PC-3 (cell line): ENCODE results near the gene CROCC2. TPM values are rescaled to one million over a fixed set of nuclear protein-coding genes. Genes with fewer than 3 reads are reported as not detected.

ENCODE experiments used
- ATAC-seq: fragments of 200-7000 bp; cut with Tn5 transposase; 2 replicates; pipeline ENCODE4 v1.9.1; 2020; ENCODE audit warnings: mild to moderate bottlenecking, moderate library complexity
- BruUV-seq: library from RNA; stranded (reverse); fragments of 400-500 nt; replicated peaks from 2 replicates; lab custom pipeline; 2021; lab: Mats Ljungman, UMichigan
- CTCF ChIA-PET: fragments of 300-600 bp; sonication (Branson Sonifier 250); formaldehyde crosslinking; loops from one replicate; lab custom pipeline; 2022; ENCODE audit warnings: antibody characterized with exemption; lab: Charles Lee
- POLR2A ChIA-PET: fragments of 300-600 bp; sonication (Branson Sonifier 250); formaldehyde crosslinking; loops from one replicate; lab custom pipeline; 2022; ENCODE audit warnings: antibody characterized with exemption; ENCODE audit not compliant: unreplicated experiment; lab: Charles Lee
- DNase-seq: peaks from one replicate; pipeline ENCODE4 v3.0.0-alpha.2; 2015
- H2AFZ ChIP-seq: fragments of 300-600 bp; sonication (generic); 2 replicates; pipeline ENCODE4 v1.6.0; 2016; ENCODE audit warnings: antibody characterized with exemption, low read length
- H3F3A ChIP-seq: fragments of 300-600 bp; sonication (generic); one replicate; pipeline ENCODE4 v1.6.0; 2017; ENCODE audit warnings: antibody characterized with exemption, low read length, control low read depth, mild to moderate bottlenecking; ENCODE audit not compliant: unreplicated experiment
- H3K27ac ChIP-seq: fragments of 300-600 bp; sonication (generic); 2 replicates; pipeline ENCODE4 v1.5.1; 2016; ENCODE audit warnings: mild to moderate bottlenecking, low read length
- H3K27me3 ChIP-seq: fragments of 300-600 bp; sonication (generic); 2 replicates; pipeline ENCODE4 v1.6.1; 2016; ENCODE audit warnings: low read length, mixed read lengths
- H3K36me3 ChIP-seq: fragments of 300-600 bp; sonication (generic); 2 replicates; pipeline ENCODE4 v1.6.1; 2016; ENCODE audit warnings: low read depth, mixed run types, low read length, mixed read lengths
- H3K4me1 ChIP-seq: fragments of 300-600 bp; sonication (generic); 2 replicates; pipeline ENCODE4 v1.5.1; 2016; ENCODE audit warnings: low read length; ENCODE audit not compliant: insufficient read depth
- H3K4me2 ChIP-seq: fragments of 300-600 bp; sonication (generic); 2 replicates; pipeline ENCODE4 v1.6.0; 2016; ENCODE audit warnings: low read length
- H3K4me3 ChIP-seq: fragments of 300-600 bp; sonication (generic); 2 replicates; pipeline ENCODE4 v1.5.1; 2016; ENCODE audit warnings: mild to moderate bottlenecking, low read length, mixed read lengths
- H3K79me2 ChIP-seq: fragments of 300-600 bp; sonication (generic); 2 replicates; pipeline ENCODE4 v1.6.1; 2017; ENCODE audit warnings: low read length, mixed read lengths
- H3K9ac ChIP-seq: fragments of 300-600 bp; sonication (generic); 2 replicates; pipeline ENCODE4 v1.6.0; 2016; ENCODE audit warnings: mild to moderate bottlenecking, low read length
- H3K9me2 ChIP-seq: fragments of 300-600 bp; sonication (generic); replicated peaks from 2 replicates; pipeline ENCODE4 v1.6.1; 2016; ENCODE audit warnings: mixed run types, low read length, mixed read lengths
- H3K9me3 ChIP-seq: fragments of 300-600 bp; sonication (generic); 2 replicates; pipeline ENCODE4 v1.6.1; 2016; ENCODE audit warnings: low read length, mixed read lengths
- H4K20me1 ChIP-seq: fragments of 300-600 bp; sonication (generic); 2 replicates; pipeline ENCODE4 v1.6.1; 2016; ENCODE audit warnings: low read length, mixed read lengths
- CTCF ChIP-seq: fragments of 300-600 bp; sonication (generic); conservative IDR thresholded peaks from 2 replicates; pipeline ENCODE4 v1.5.1; 2017; ENCODE audit warnings: antibody characterized with exemption, low read depth, mild to moderate bottlenecking, low read length
- EZH2 ChIP-seq: fragments of 300-600 bp; sonication (generic); IDR thresholded peaks from one replicate; pipeline ENCODE4 v1.6.1; 2017; ENCODE audit warnings: antibody characterized with exemption, mild to moderate bottlenecking, low read length; ENCODE audit not compliant: unreplicated experiment
- EZH2phosphoT487 ChIP-seq: fragments of 300-600 bp; sonication (generic); IDR thresholded peaks from 2 replicates; pipeline ENCODE4 v1.6.1; 2018; ENCODE audit warnings: mild to moderate bottlenecking, antibody characterized with exemption, low read length, borderline replicate concordance
- intact Hi-C: fragments of 100-400 bp; cut with micrococcal nuclease; formaldehyde crosslinking; loops from 2 replicates; pipeline ENCODE4 v1.9.0; 2023
- total RNA-seq: library from RNA; depleted of rRNA; stranded (reverse); fragments of >200 nt; gene quantifications from 2 replicates; pipeline ENCODE4 v1.2.3, GENCODE V29; 2014

The CROCC2 gene
- total RNA-seq, 1 experiment from 2014 or later, result not detected

- no peak for TF ChIP-seq CTCF
- TF ChIP-seq EZH2phosphoT487, result no peak
- no peak for TF ChIP-seq EZH2
- Histone ChIP-seq H3K79me2 (no peaks in the 10 kb centered on the region), H4K20me1 (no peaks in the 10 kb centered on the region), H3F3A (no peaks in the 10 kb centered on the region), H3K4me3 (no peak overlapping the region), H3K4me1 (no peaks in the 10 kb centered on the region), H3K36me3 (no peaks in the 10 kb centered on the region), H3K9me2 (no peaks in the 10 kb centered on the region), H3K4me2 (no peak overlapping the region), H3K27ac (no peak overlapping the region), H3K9ac (no peak overlapping the region), H2AFZ (no peak overlapping the region), H3K9me3 (no peaks in the 10 kb centered on the region), H3K27me3 (peaks cover 8% of the 10 kb centered on the region; the same call in 1 of the 2 replicates)
- ChIA-PET CTCF (interaction anchor here (0.8 kb wide), 1 partner anchor 141 kb away, joined by 3 read pairs; no protein-coding TSS in a partner anchor), POLR2A (no interaction called here)
- DNase-seq, result no peak
- intact Hi-C loops, result no loop called here
- ATAC-seq, result no peak
- no TSS peak for BruUV-seq
These were observed 75.1 kb downstream of the CROCC2 start for GRCh38 chr2:240981280-240981679.

GRCh38 chr2:240981871-240982800 is 76.0 kb downstream of the CROCC2 start:
- intact Hi-C loops, result no loop called here
- CTCF ChIA-PET, result interaction anchor here (0.8 kb wide), 1 partner anchor 142 kb away, joined by 3 read pairs; no protein-coding TSS in a partner anchor
- Histone ChIP-seq H3K4me1 (no peaks in the 10 kb centered on the region), H3K27me3 (peaks cover 8% of the 10 kb centered on the region; the same call in 1 of the 2 replicates), H3K79me2 (no peaks in the 10 kb centered on the region), H2AFZ (no peak overlapping the region), H3K27ac (no peak overlapping the region), H3K36me3 (no peaks in the 10 kb centered on the region), H3K4me3 (no peak overlapping the region), H4K20me1 (no peaks in the 10 kb centered on the region), H3K9me2 (no peaks in the 10 kb centered on the region), H3F3A (no peaks in the 10 kb centered on the region), H3K4me2 (no peak overlapping the region), H3K9me3 (no peaks in the 10 kb centered on the region), H3K9ac (no peak overlapping the region)
- no TSS peak for BruUV-seq
- ATAC-seq, result no peak
- no peak for DNase-seq
- TF ChIP-seq EZH2 (no peak), CTCF (no peak), EZH2phosphoT487 (no peak)
- POLR2A ChIA-PET, result no interaction called here

GRCh38 chr2:240982821-240983281 is 76.7 kb downstream of the CROCC2 start:
- H3K27me3 ChIP-seq, result peaks cover 8% of the 10 kb centered on the region; the same call in 1 of the 2 replicates
- CTCF ChIA-PET, result no interaction called here

More at GRCh38 chr2:240982821-240983281, 76.7 kb downstream of the CROCC2 start:
- ATAC-seq (no peak), DNase-seq (no peak)
- no peaks in the 10 kb centered on the region for H3K4me1 ChIP-seq
- no peaks in the 10 kb centered on the region for H3K9me2 ChIP-seq
- POLR2A ChIA-PET, result no interaction called here
- no peaks in the 10 kb centered on the region for H3K79me2 ChIP-seq
- no peak overlapping the region for H2AFZ ChIP-seq
- TF ChIP-seq CTCF, result no peak
- H3K9me3 ChIP-seq, result no peaks in the 10 kb centered on the region
- H4K20me1 ChIP-seq, result no peaks in the 10 kb centered on the region
- intact Hi-C loops, result no loop called here
- H3K4me3 ChIP-seq, result no peak overlapping the region
- BruUV-seq, result no TSS peak
- no peaks in the 10 kb centered on the region for H3F3A ChIP-seq
- H3K36me3 ChIP-seq, result no peaks in the 10 kb centered on the region
- H3K27ac ChIP-seq, result no peak overlapping the region
- H3K4me2 ChIP-seq, result no peak overlapping the region
- H3K9ac ChIP-seq, result no peak overlapping the region
